K562 (cell line): ENCODE results near the gene VRK3. TPM values are rescaled to one million over a fixed set of nuclear protein-coding genes. Genes with fewer than 3 reads are reported as not detected.
A peak's percentile ranks its signal among the peaks of the same experiment; 100 is the strongest.

Experiments used
- CREM ChIP-seq: IDR thresholded peaks from 2 replicates; pipeline ENCODE4 v1.6.1; 2014; ENCODE audit warnings: antibody characterized with exemption, low read depth
- CXXC5 ChIP-seq: fragments of 250-450 bp; sonication (Bioruptor Pico); IDR thresholded peaks from 2 replicates; pipeline ENCODE4 v1.8.0; 2022; ENCODE audit warnings: inconsistent platforms, mild to moderate bottlenecking, moderate library complexity
- ETV5 ChIP-seq: sonication (generic); formaldehyde crosslinking; IDR thresholded peaks from 2 replicates; pipeline ENCODE4 v1.4.0; 2020; ENCODE audit warnings: low read depth, mild to moderate bottlenecking, missing genetic modification reagents
- GABPB2 ChIP-seq: fragments of 250-450 bp; sonication (Bioruptor Pico); conservative IDR thresholded peaks from 2 replicates; pipeline ENCODE4 v1.5.1; 2021; ENCODE audit warnings: mild to moderate bottlenecking
- HINFP ChIP-seq: fragments of 450-650 bp; conservative IDR thresholded peaks from 2 replicates; pipeline ENCODE4 v1.6.1; 2016; ENCODE audit warnings: missing genetic modification characterization, low read depth, mild to moderate bottlenecking, control low read depth, missing compliant biosample characterization
- KDM1A ChIP-seq, 2 experiments: fragments of 450-650 bp; IDR thresholded peaks; 2 replicates each; pipeline ENCODE4 v1.6.1; 2016; ENCODE audit warnings: mild to moderate bottlenecking in 2 of 2
- L3MBTL2 ChIP-seq: fragments of 450-650 bp; IDR thresholded peaks from 2 replicates; pipeline ENCODE4 v1.6.1; 2016; ENCODE audit warnings: mild to moderate bottlenecking, moderate library complexity
- MAZ ChIP-seq, 2 experiments: fragments of 450-650 bp in 1 of 2; sonication (generic) in 1 of 2; formaldehyde crosslinking; IDR thresholded peaks in 1 of 2; conservative IDR thresholded peaks in 1 of 2; 2 replicates each; pipeline versions ENCODE4 v1.4.0 to v1.5.0; 2020; ENCODE audit warnings: mild to moderate bottlenecking in 1 of 2, missing genetic modification reagents in 1 of 2
- POLR2G ChIP-seq: fragments of 200-400 bp; formaldehyde crosslinking; IDR thresholded peaks from 2 replicates; pipeline ENCODE4 v1.6.1; 2017; ENCODE audit warnings: low read depth, mild to moderate bottlenecking, antibody characterized with exemption, low read length, moderate library complexity
- TFAM ChIP-seq: fragments of 250-450 bp; sonication (Bioruptor Pico); conservative IDR thresholded peaks from 2 replicates; pipeline ENCODE4 v1.5.0; 2021; ENCODE audit warnings: mild to moderate bottlenecking, moderate library complexity
- ZBTB5 ChIP-seq: fragments of 450-650 bp; IDR thresholded peaks from 2 replicates; pipeline ENCODE4 v1.6.1; 2017; ENCODE audit warnings: antibody characterized with exemption
- polyA plus RNA-seq, 8 experiments: library from polyadenylated mRNA; depleted of rRNA in 4 of 8; stranded (reverse) in 5 of 8; unstranded in 3 of 8; fragments of >200 nt; fragmentation: Nextera tagmentation in 2 of 8; fragmentation: Illumina TruSeq in 1 of 8; extraction: Ambion mirVana in 2 of 8; extraction: Trizol in 1 of 8; gene quantifications; 2 replicates each; pipeline versions ENCODE4 v1.2.1 to v1.2.3, GENCODE V29; 2011 to 2014; ENCODE audit warnings: inconsistent platforms in 1 of 8, missing spikeins in 1 of 8
- total RNA-seq, 7 experiments: library from RNA; depleted of rRNA in 6 of 7; stranded (reverse); fragments of >200 nt in 6 of 7; fragmentation: Illumina TruSeq in 2 of 7; extraction: Trizol in 2 of 7; gene quantifications; 2 replicates each; pipeline versions ENCODE4 v1.2.1 to v1.2.3, GENCODE V29; 2011 to 2021; ENCODE audit warnings: low replicate concordance in 1 of 7
- TF ChIP-seq, protein P1 (sequence below): sonication (generic); formaldehyde crosslinking; IDR thresholded peaks from 2 replicates; pipeline ENCODE4 v1.8.1; 2023; ENCODE audit warnings: mild to moderate bottlenecking, missing genetic modification reagents, moderate library complexity
- TF ChIP-seq, protein P2 (sequence below): fragments of 450-650 bp; IDR thresholded peaks from 2 replicates; pipeline ENCODE4 v1.6.1; 2018; ENCODE audit warnings: mild to moderate bottlenecking, low read depth; ENCODE audit not compliant: partially characterized antibody
- TF ChIP-seq, protein P3 (sequence below): fragments of 450-650 bp; formaldehyde crosslinking; IDR thresholded peaks from 2 replicates; pipeline ENCODE4 v1.4.0; 2020; ENCODE audit warnings: mild to moderate bottlenecking, moderate library complexity
- TF ChIP-seq, protein P4 (sequence below), 3 experiments: IDR thresholded peaks in 2 of 3; conservative IDR thresholded peaks in 1 of 3; 2 replicates each; pipeline ENCODE4 v1.5.1; 2011 to 2012; ENCODE audit warnings: low read length in 3 of 3, mild to moderate bottlenecking in 3 of 3, control low read depth in 2 of 3, improper control_type of control experiment in 1 of 3, inconsistent platforms in 1 of 3, low read depth in 1 of 3, mixed read lengths in 1 of 3, moderate library complexity in 1 of 3; ENCODE audit not compliant: insufficient read depth in 2 of 3

The VRK3 gene
- total and polyA plus RNA-seq, 9 of the 15 experiments (the other 6 are each of a cell fraction or from before 2014, with no cell fraction given), result 25.6 to 94.3 (median 42.9) TPM

DNA sequence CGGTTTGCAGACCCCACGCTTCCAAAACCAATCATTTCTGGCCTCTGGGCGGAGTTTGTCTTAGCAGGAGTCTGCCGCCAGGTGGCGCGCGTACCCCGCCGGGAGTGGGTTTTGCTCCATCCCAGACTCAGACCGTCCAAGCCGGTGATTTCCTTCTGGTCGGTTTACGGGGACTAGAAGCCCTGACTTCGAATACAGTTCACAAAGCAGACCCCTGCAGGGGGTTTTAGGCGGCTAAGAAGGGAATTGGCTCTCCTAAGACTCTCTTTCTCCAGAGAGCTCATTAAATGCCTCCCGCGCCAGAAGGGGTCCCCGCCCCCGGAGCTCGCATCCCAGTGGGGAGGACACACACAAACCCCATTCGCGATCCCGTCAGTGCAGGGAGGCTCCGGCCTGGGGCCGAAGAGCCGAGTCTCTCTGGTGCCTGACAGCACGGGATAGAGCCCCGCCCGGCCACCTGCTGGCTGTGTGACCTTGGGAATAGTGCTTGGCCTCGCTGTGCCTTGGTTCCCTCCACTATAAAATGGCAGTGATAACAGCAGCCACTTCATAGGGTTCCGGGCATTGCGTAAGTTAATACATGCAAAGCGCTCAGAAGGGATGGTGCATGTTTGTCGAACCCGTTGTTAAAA, 87.3 kb downstream of the VRK3 start (continued):
- TF ChIP-seq ETV5 (CRISPR knock-in tag) (0 out of 2 replicates have a peak, but pooled peaks have one; percentile 25), KDM1A (IDR thresholded peaks at IDR 0.05) (0 out of 4 replicates have a peak, but pooled peaks of 1 of the 2 experiments have one; percentile 24), MAZ (CRISPR knock-in tag; conservative IDR thresholded peaks at IDR 0.05 in 1 of 2, IDR thresholded peaks at IDR 0.05 in 1 of 2) (0 out of 4 replicates have a peak, but pooled peaks of 1 of the 2 experiments have one; percentile 21), HINFP (tag) (peak; percentile 94), CREM (peak; percentile 25; the same call in 1 of the 2 replicates), POLR2G (peak; percentile 36; the same call in 1 of the 2 replicates), GABPB2 (CRISPR knock-in tag) (no peak), ZBTB5 (peak; percentile 91), TFAM (CRISPR knock-in tag) (no peak), CXXC5 (CRISPR knock-in tag) (no peak), L3MBTL2 (0 out of 2 replicates have a peak, but pooled peaks have one; percentile 25)
- TF ChIP-seq, protein P1, sequence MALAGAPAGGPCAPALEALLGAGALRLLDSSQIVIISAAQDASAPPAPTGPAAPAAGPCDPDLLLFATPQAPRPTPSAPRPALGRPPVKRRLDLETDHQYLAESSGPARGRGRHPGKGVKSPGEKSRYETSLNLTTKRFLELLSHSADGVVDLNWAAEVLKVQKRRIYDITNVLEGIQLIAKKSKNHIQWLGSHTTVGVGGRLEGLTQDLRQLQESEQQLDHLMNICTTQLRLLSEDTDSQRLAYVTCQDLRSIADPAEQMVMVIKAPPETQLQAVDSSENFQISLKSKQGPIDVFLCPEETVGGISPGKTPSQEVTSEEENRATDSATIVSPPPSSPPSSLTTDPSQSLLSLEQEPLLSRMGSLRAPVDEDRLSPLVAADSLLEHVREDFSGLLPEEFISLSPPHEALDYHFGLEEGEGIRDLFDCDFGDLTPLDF (CRISPR knock-in tag), result peak; percentile 68; the same call in 1 of the 2 replicates
- TF ChIP-seq, protein P2, sequence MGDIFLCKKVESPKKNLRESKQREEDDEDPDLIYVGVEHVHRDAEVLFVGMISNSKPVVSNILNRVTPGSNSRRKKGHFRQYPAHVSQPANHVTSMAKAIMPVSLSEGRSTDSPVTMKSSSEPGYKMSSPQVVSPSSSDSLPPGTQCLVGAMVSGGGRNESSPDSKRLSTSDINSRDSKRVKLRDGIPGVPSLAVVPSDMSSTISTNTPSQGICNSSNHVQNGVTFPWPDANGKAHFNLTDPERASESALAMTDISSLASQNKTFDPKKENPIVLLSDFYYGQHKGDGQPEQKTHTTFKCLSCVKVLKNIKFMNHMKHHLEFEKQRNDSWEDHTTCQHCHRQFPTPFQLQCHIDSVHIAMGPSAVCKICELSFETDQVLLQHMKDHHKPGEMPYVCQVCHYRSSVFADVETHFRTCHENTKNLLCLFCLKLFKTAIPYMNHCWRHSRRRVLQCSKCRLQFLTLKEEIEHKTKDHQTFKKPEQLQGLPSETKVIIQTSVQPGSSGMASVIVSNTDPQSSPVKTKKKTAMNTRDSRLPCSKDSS, result no peak
- TF ChIP-seq, protein P3, sequence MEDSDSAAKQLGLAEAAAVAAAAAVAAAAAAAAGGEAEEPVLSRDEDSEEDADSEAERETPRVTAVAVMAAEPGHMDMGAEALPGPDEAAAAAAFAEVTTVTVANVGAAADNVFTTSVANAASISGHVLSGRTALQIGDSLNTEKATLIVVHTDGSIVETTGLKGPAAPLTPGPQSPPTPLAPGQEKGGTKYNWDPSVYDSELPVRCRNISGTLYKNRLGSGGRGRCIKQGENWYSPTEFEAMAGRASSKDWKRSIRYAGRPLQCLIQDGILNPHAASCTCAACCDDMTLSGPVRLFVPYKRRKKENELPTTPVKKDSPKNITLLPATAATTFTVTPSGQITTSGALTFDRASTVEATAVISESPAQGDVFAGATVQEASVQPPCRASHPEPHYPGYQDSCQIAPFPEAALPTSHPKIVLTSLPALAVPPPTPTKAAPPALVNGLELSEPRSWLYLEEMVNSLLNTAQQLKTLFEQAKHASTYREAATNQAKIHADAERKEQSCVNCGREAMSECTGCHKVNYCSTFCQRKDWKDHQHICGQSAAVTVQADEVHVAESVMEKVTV, result peak; percentile 93
- TF ChIP-seq, protein P4, sequence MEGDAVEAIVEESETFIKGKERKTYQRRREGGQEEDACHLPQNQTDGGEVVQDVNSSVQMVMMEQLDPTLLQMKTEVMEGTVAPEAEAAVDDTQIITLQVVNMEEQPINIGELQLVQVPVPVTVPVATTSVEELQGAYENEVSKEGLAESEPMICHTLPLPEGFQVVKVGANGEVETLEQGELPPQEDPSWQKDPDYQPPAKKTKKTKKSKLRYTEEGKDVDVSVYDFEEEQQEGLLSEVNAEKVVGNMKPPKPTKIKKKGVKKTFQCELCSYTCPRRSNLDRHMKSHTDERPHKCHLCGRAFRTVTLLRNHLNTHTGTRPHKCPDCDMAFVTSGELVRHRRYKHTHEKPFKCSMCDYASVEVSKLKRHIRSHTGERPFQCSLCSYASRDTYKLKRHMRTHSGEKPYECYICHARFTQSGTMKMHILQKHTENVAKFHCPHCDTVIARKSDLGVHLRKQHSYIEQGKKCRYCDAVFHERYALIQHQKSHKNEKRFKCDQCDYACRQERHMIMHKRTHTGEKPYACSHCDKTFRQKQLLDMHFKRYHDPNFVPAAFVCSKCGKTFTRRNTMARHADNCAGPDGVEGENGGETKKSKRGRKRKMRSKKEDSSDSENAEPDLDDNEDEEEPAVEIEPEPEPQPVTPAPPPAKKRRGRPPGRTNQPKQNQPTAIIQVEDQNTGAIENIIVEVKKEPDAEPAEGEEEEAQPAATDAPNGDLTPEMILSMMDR (IDR thresholded peaks at IDR 0.05 in 2 of 3, conservative IDR thresholded peaks at IDR 0.05 in 1 of 3; ENCODE audit: insufficient read depth in 2 of 3, low read depth in 1 of 3, low read length in 3 of 3), result peak; percentile 97 to 98 (median 98)
